ENCODE measurements around the gene ANKRD49.
"Not testable (repeated sequence)": the region's sequence is repeated elsewhere in the genome, so short reads cannot be mapped to it uniquely, and the experiment has no call there.

The ANKRD49 gene, protein sequence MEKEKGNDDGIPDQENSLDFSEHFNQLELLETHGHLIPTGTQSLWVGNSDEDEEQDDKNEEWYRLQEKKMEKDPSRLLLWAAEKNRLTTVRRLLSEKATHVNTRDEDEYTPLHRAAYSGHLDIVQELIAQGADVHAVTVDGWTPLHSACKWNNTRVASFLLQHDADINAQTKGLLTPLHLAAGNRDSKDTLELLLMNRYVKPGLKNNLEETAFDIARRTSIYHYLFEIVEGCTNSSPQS

DNA sequence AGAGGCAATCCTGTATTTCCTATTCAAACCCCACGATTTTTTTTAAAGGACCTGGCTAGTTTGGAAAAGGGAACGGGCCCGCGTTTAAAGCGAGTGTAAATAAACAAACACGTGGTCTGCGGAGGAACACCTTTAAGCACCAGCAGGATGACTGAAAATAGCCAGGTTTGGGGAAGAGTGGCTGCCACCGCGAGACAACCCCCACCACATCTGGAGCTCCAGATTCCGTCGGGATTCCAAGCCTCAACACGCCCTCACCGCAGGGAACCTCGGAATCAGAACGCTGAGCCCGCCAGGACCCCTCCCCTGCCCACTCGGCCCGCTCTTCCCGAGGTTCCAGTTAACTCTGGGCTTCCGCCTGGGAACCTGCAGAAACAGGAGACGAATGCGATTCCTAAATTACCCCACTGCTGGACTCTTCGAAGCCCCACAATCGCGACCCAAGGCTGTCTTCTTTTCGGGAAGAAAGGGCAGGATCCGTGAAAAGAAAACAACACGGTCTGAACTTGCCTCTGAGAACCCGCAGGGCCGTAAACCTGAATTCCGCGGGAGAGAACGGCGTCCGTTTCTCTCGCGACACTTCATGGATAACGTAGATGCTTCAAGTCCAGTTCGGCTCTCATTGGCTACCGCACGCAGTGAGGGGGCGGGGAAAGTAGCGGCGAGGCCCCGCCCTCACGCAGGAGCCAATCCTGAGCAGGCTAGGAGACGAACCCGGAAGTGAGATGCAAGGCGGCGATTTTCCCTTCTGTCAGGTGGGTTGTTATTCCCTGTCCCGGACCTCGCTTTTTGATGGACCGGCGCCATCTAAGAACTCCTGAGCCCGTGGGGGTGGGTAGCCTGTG lies at the start of gene ANKRD49, which contains the start of gene MRE11:
Gene ANKRD49, plus strand, starts transcription at position 704 of the 845 bp plus-strand sequence. CDS start 2,710 bp downstream, outside the sequence.
Gene MRE11, minus strand, starts transcription at position 564 of the 845 bp plus-strand sequence. CDS start 1,043 bp downstream, outside the sequence.
- peak; percentile 89 for DNase-seq (ENCODE audit: low read depth)

DNA sequence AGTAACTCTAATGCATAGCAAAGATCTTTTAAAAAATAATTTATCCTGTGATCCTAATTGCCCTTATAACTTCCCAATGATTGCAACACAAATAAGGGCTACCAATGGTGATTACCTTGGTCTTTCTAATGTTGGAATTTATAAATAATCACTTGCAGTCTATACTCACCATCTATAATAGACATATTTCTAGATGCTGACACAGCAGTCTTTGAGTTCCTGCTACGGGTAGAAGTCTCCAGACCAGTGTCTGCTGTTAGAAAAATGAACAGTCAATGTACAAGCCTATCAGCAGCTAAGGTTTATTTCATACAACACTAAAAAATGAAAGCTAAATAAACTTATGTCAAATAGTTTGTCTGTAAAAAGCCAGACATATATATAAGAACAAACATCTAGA lies 48.1 kb upstream of the ANKRD49 start:
- DNase-seq (ENCODE audit: low read depth): no peak

- no peak for DNase-seq (ENCODE audit: low read depth)
Observed at GRCh38 chr11:94447149-94447548, 46.6 kb upstream of the ANKRD49 start.

- no peak for DNase-seq (ENCODE audit: low read depth)
Observed at GRCh38 chr11:94449029-94449428, 44.8 kb upstream of the ANKRD49 start.

DNA sequence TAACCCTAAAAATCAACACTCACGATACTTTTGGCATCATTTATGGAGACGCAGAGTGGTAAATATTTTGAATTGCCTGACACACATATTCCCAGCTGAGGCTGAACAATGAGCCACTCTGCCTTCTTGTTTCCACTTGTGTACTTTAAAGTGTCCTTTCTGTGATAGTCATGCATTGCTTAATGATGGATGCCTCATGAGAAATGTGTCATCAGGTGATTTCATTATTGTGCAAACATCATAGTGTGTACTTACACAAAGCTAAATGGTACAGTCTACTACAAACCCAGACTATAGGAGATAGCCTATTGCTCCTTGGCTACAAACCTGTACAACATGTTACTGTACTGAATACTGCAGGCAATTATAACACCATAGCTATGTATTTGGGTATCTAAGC lies 44.3 kb upstream of the ANKRD49 start:
- DNase-seq (ENCODE audit: low read depth): no peak

DNA sequence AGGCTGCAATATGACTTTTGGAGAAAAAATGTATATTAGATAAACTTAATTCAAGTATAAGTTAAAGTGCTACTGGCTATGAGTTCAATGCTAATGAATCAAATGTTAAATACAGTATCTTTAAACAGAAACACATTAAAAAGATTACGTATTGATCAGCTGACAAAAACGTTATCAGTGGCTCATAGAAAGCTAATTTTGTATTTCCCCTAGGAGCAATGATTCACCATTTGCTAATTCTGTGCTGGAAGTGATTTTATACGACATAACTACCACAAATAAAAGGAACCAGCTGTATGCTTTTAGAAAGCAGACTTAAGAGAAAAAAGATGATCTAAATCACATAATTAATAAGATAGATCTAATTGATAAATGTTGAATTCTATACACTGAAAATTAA lies 43.7 kb upstream of the ANKRD49 start:
- DNase-seq (ENCODE audit: low read depth): no peak

GRCh38 chr11:94452988-94453387 lies 40.8 kb upstream of the ANKRD49 start:
- no peak for DNase-seq (ENCODE audit: low read depth)

DNA sequence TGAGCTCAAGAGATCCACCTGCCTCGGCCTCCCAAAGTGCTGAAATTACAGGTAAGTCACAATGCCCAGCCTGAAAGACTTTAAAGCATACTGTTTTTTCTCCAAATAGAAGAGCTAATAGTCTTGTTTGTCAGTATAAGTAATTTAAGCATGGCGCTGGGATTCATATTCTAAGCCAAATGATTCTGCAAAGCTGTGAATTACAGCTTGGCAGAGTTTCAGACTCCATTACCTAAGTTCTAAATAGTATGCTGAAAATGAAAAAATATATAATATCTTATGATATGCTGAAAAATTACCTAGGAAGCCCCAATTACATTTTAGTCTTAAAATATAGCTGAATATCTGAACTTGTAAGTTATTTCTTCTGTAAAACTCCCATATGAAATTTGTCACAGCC lies 39.5 kb upstream of the ANKRD49 start:
- DNase-seq (ENCODE audit: low read depth): no peak

GRCh38 chr11:94455861-94456260 lies 37.9 kb upstream of the ANKRD49 start:
- no peak for DNase-seq (ENCODE audit: low read depth)

- no peak for DNase-seq (ENCODE audit: low read depth)
Observed at GRCh38 chr11:94457118-94458029, 36.4 kb upstream of the ANKRD49 start.

DNA sequence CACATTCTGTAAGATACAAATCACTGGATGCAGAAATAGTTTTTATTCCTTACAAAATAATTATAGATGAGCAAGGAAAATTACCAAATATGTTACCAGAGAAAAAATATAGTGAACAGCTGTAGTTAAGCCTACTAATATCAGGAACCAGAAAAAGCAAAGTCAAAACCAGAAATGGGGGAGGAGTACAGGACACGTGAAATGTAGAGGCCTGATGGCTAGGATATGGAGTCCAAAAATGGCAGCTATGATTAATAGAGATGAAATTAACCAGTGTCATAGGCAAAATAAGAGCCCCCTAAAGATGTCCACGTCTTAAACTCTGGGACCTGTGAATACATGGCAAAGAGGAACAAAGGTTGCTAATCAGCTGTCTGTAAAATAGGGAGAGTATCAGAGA lies 34.2 kb upstream of the ANKRD49 start:
- no peak for DNase-seq (ENCODE audit: low read depth)

DNA sequence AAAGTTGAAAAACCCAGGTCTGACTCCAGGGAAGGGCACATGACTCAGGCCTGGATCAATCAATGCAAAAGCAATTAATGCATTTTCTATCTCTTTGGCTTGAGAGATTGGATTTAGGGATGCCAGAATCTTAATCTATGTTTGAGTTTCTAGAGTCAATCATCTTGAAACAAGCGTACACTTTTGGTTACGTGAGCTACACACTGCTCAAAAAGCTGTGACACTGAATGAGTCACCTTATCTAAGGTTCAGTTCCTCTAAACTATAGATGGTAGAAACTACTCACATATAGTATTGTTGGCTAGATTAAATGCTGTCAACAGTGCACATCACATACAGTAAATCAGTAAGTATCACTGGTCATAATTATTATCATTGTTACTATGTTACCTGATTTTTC lies 24.4 kb upstream of the ANKRD49 start:
- no peak for DNase-seq (ENCODE audit: low read depth)

DNA sequence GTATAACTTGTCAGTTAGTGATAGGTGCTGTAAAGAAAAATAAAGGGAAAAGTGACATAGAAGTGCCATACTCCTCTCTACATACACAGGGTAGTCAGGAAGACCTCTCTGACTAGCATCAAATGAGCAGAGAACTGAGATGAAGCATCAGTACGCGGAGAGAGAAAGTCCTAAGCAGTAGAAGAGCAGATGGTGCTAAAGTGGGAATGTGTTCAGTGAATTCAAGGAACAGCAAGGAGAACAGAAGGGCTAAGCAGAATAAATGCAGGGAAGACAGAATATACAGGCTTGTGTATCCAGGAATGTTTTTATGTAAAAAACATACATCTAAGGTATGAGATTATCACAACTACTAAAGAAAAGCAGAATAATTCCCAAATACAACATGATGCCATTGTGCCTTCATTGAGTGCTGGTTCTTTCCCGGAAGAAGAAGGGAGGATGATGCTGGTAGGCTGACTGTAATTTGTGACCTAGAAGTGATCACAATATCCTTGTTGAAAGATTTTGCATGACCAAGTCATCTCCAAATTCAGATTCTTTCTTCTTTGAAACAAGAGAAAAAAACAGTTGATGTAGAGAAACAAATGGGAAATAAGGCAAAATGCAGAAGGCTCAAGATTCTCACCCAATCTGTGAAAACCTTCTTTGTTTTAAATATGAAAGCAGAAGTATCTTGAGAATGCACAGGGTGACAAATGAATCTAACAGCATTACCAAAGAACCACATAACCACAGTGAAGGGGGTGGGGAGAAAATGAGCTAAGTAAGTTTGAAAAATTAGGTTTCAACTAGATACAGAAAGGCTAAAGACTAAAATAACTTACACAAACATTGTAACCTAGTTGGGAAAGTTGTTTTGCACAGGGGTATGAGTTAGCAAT lies 20.6 kb upstream of the ANKRD49 start:
- no peak for DNase-seq (ENCODE audit: low read depth)

GRCh38 chr11:94477624-94478023 lies 16.2 kb upstream of the ANKRD49 start:
- DNase-seq (ENCODE audit: low read depth): no peak

DNA sequence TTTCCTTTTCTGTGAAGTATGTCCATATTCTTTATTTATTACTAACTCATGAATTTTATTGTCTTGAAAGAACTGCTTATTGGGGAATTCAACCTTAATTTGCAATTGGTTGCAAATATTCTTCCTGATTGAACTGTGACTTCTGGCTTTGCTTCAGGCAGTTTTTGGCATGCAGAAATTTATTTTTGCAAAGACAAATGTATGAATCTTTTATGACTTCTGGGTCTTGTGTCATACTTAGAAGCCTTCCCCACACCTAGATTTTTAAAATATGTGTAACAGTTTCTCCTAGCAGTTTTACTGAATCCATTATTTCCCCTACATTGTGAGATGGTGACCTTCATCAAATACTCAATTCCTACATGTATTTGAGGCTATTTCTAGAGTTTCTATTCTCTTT lies 12.4 kb upstream of the ANKRD49 start:
- DNase-seq (ENCODE audit: low read depth): no peak

- no peak for DNase-seq (ENCODE audit: low read depth)
Observed at GRCh38 chr11:94486068-94486467, 7.7 kb upstream of the ANKRD49 start.

- no peak for DNase-seq (ENCODE audit: low read depth)
Observed at GRCh38 chr11:94494126-94494680, 419 bp downstream of the ANKRD49 start.

DNA sequence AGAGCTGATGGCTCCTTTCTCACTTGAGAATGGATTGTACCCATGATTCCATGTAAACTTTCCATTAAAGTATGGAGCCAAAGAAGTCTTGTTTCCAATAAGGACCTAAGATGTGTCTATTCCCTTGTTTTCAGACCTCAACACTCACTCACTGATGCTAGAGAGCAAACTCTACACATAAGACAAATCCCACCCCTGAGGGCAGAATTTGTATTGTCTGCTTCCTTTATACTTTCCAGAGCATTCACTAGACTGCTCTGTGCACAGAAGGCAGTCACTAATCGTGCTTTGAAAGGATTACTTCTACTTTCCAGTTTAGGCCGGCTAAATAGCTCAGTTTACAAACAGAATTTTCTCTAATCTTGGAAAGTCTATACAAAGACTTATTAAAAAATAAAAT lies 6.4 kb downstream of the ANKRD49 start:
- no peak for DNase-seq (ENCODE audit: low read depth)

DNA sequence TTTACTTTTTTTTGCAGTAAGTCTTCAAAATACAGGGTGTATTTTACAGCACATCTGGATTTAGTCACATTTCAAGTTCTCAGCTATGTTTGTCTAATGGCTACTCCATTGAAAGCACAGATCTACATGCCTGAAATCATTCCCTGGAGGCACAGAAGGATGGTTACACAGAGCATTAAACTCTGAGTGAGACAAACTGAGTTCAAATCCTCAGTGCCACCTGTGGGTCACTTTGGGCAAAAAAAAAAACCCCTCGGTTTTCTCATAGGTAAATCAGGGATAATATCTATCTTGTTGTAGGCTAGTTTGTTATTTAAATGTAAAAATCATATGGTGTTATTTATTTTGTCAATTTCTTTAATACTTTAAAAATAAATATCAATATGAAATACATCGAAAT lies 7.7 kb downstream of the ANKRD49 start:
- no peak for DNase-seq (ENCODE audit: low read depth)

- no peak for DNase-seq (ENCODE audit: low read depth)
Observed at GRCh38 chr11:94504689-94505293, 11.0 kb downstream of the ANKRD49 start.

- DNase-seq (ENCODE audit: low read depth): not testable (repeated sequence)
Observed at GRCh38 chr11:94506513-94506912, 12.7 kb downstream of the ANKRD49 start.

All from stimulated activated CD8-positive, alpha-beta memory T cell treated with anti-CD3 and anti-CD28 coated beads, Interleukin-7, amount 100 ng/mL, for 24 hours (primary cell).